Hindlimb muscle (tissue), 1 donor: ENCODE results near the gene ZNF136. TPM values are rescaled to one million over a fixed set of nuclear protein-coding genes. Genes with fewer than 3 reads are reported as not detected.
A peak's percentile ranks its signal among the peaks of the same experiment; 100 is the strongest.

ENCODE experiments used
- DNase-seq: peaks from one replicate; pipeline ENCODE4 v3.0.0-alpha.2; 2013
- polyA plus RNA-seq: library from polyadenylated mRNA; unstranded; fragments of 120-200 nt; gene quantifications from one replicate; pipeline ENCODE4 v1.2.1, GENCODE V29; 2013; ENCODE audit not compliant: insufficient read length

Gene ZNF136
- polyA plus RNA-seq, 1 donor = 7.3 TPM

- DNase-seq = peak; percentile 78
Observed at GRCh38 chr19:12194827-12195731, 32.2 kb downstream of the ZNF136 start.

- DNase-seq = no peak
Observed at GRCh38 chr19:12198136-12198535, 35.2 kb downstream of the ZNF136 start.

GRCh38 chr19:12199757-12200419 is 37.0 kb downstream of the ZNF136 start:
- DNase-seq = no peak

GRCh38 chr19:12202250-12202649 is 39.4 kb downstream of the ZNF136 start:
- no peak for DNase-seq

GRCh38 chr19:12205296-12205695 is 42.4 kb downstream of the ZNF136 start:
- DNase-seq = no peak

- no peak for DNase-seq
Observed at GRCh38 chr19:12208221-12208620, 45.3 kb downstream of the ZNF136 start.

GRCh38 chr19:12217332-12217731 is 54.4 kb downstream of the ZNF136 start:
- no peak for DNase-seq

GRCh38 chr19:12222980-12223630 is 60.2 kb downstream of the ZNF136 start:
- no peak for DNase-seq

GRCh38 chr19:12224676-12225075 is 61.8 kb downstream of the ZNF136 start:
- no peak for DNase-seq

- DNase-seq = no peak
Observed at GRCh38 chr19:12229990-12230389, 67.1 kb downstream of the ZNF136 start.

- DNase-seq = no peak
Observed at GRCh38 chr19:12230751-12231733, 68.1 kb downstream of the ZNF136 start.

GRCh38 chr19:12232961-12233360 is 70.1 kb downstream of the ZNF136 start:
- DNase-seq = no peak

GRCh38 chr19:12237143-12237839 is 74.4 kb downstream of the ZNF136 start:
- DNase-seq = no peak

Other genes with a start within 250 kb of the ZNF136 start
- 7.4 TPM for gene ZNF700, start 238.0 kb upstream of the ZNF136 start, polyA plus RNA-seq
- gene ZNF763, start 198.1 kb upstream of the ZNF136 start, polyA plus RNA-seq = 2.4 TPM
- gene ZNF433, start 127.4 kb upstream of the ZNF136 start, polyA plus RNA-seq = 4.6 TPM
- gene ZNF878, start 110.1 kb upstream of the ZNF136 start, polyA plus RNA-seq = 0.31 TPM
- 11.1 TPM for gene ZNF844, start 98.4 kb upstream of the ZNF136 start, polyA plus RNA-seq
- gene ZNF20, start 22.7 kb upstream of the ZNF136 start, polyA plus RNA-seq = 2.7 TPM
- 5.8 TPM for gene ZNF625, start 6.4 kb upstream of the ZNF136 start, polyA plus RNA-seq
- gene ZNF44, start 131.8 kb downstream of the ZNF136 start, polyA plus RNA-seq = 9.0 TPM
- gene ZNF563, start 170.5 kb downstream of the ZNF136 start, polyA plus RNA-seq = 1.4 TPM
- gene ZNF442, start 202.6 kb downstream of the ZNF136 start, polyA plus RNA-seq = 1.9 TPM
- 4.1 TPM for gene ZNF799, start 238.2 kb downstream of the ZNF136 start, polyA plus RNA-seq